ENCODE data around the gene HSF4.

- TF ChIP-seq ZNF549 (tag by site-specific recombination; IDR thresholded peaks at IDR 0.05) (no peak), ZNF548 (tag by site-specific recombination; IDR thresholded peaks at IDR 0.05) (no peak), ZNF571 (tag by site-specific recombination; IDR thresholded peaks at IDR 0.05) (no peak), ZNF639 (tag by site-specific recombination; IDR thresholded peaks at IDR 0.05) (no peak), ZNF16 (tag by site-specific recombination; IDR thresholded peaks at IDR 0.05; ENCODE audit: low read depth) (no peak), ZNF184 (tag by site-specific recombination; IDR thresholded peaks at IDR 0.05) (no peak), ZNF530 (tag by site-specific recombination; IDR thresholded peaks at IDR 0.05; ENCODE audit: low read depth) (no peak)
- TF ChIP-seq, protein P1, sequence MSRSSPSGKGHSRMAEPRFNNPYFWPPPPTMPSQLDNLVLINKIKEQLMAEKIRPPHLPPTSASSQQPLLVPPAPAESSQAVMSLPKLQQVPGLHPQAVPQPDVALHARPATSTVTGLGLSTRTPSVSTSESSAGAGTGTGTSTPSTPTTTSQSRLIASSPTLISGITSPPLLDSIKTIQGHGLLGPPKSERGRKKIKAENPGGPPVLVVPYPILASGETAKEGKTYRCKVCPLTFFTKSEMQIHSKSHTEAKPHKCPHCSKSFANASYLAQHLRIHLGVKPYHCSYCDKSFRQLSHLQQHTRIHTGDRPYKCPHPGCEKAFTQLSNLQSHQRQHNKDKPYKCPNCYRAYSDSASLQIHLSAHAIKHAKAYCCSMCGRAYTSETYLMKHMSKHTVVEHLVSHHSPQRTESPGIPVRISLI (tag by site-specific recombination; IDR thresholded peaks at IDR 0.05): no peak
- TF ChIP-seq, protein P2, sequence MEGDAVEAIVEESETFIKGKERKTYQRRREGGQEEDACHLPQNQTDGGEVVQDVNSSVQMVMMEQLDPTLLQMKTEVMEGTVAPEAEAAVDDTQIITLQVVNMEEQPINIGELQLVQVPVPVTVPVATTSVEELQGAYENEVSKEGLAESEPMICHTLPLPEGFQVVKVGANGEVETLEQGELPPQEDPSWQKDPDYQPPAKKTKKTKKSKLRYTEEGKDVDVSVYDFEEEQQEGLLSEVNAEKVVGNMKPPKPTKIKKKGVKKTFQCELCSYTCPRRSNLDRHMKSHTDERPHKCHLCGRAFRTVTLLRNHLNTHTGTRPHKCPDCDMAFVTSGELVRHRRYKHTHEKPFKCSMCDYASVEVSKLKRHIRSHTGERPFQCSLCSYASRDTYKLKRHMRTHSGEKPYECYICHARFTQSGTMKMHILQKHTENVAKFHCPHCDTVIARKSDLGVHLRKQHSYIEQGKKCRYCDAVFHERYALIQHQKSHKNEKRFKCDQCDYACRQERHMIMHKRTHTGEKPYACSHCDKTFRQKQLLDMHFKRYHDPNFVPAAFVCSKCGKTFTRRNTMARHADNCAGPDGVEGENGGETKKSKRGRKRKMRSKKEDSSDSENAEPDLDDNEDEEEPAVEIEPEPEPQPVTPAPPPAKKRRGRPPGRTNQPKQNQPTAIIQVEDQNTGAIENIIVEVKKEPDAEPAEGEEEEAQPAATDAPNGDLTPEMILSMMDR (tag by site-specific recombination; IDR thresholded peaks at IDR 0.05): no peak
Measured at GRCh38 chr16:67162506-67163163, 1.9 kb upstream of the HSF4 start.
